OCI-LY3 (cell line): ENCODE data around the gene SERGEF.

Experiments used
- H2AFZ ChIP-seq: fragments of 200-600, 300-600 bp; shearing (Covaris generic); 2 replicates; pipeline ENCODE4 v1.6.0; 2014; ENCODE audit warnings: antibody characterized with exemption, low read depth, low read length
- H3K27ac ChIP-seq: fragments of 200-600, 300-600 bp; sonication (generic); 2 replicates; pipeline ENCODE4 v1.5.1; 2014; ENCODE audit warnings: mild to moderate bottlenecking, low read length, moderate library complexity, mixed read lengths
- H3K27me3 ChIP-seq: fragments of 200-600, 300-600 bp; sonication (generic); 2 replicates; pipeline ENCODE4 v1.6.1; 2014; ENCODE audit warnings: low read depth, low read length, mixed read lengths
- H3K36me3 ChIP-seq: fragments of 200-600, 300-600 bp; sonication (generic); replicated peaks from 2 replicates; pipeline ENCODE3; 2014; ENCODE audit warnings: low read depth, low read length, mixed read lengths
- H3K4me1 ChIP-seq: fragments of 300-600, 200-600 bp; sonication (generic); 2 replicates; pipeline ENCODE4 v1.6.1; 2014; ENCODE audit warnings: low read length, mixed read lengths
- H3K4me2 ChIP-seq: fragments of 200-600, 300-600 bp; sonication (generic); 2 replicates; pipeline ENCODE4 v1.6.1; 2014; ENCODE audit warnings: low read length, mixed read lengths
- H3K4me3 ChIP-seq: fragments of 300-600, 200-600 bp; sonication (generic); 2 replicates; pipeline ENCODE4 v1.5.1; 2014; ENCODE audit warnings: antibody characterized with exemption, mild to moderate bottlenecking, low read length, moderate library complexity
- H3K79me2 ChIP-seq: fragments of 300-600, 200-600 bp; shearing (Covaris generic); 2 replicates; pipeline ENCODE4 v1.6.1; 2014; ENCODE audit warnings: mild to moderate bottlenecking, low read length, mixed read lengths
- H3K9ac ChIP-seq: fragments of 300-600, 200-600 bp; shearing (Covaris generic); 2 replicates; pipeline ENCODE4 v1.6.0; 2014; ENCODE audit warnings: mild to moderate bottlenecking, low read length, moderate library complexity
- H3K9me3 ChIP-seq: fragments of 200-600, 300-600 bp; shearing (Covaris generic); 2 replicates; pipeline ENCODE4 v1.6.1; 2014; ENCODE audit warnings: low read length, mixed read lengths; ENCODE audit not compliant: insufficient read depth
- H4K20me1 ChIP-seq: fragments of 200-600, 300-600 bp; sonication (generic); 2 replicates; pipeline ENCODE4 v1.6.1; 2016; ENCODE audit warnings: low read length, mixed read lengths; ENCODE audit not compliant: insufficient read depth
- CTCF ChIP-seq: fragments of 200-600, 300-600 bp; sonication (generic); IDR thresholded peaks from 2 replicates; pipeline ENCODE4 v1.5.1; 2014; ENCODE audit warnings: antibody characterized with exemption, low read length, low read depth
- EZH2phosphoT487 ChIP-seq: fragments of 200-600 bp; shearing (Covaris generic); IDR thresholded peaks from 2 replicates; pipeline ENCODE4 v1.6.1; 2018; ENCODE audit warnings: antibody characterized with exemption, mixed run types, low read depth

Gene SERGEF

GRCh38 chr11:17883946-17884345 is 128.9 kb downstream of the SERGEF start:
- TF ChIP-seq CTCF = no peak
- TF ChIP-seq EZH2phosphoT487 = no peak
- Histone ChIP-seq H4K20me1 (no peaks in the 10 kb centered on the region), H3K27ac (no peak overlapping the region), H3K4me2 (no peak overlapping the region), H3K9ac (no peak overlapping the region), H3K4me1 (no peaks in the 10 kb centered on the region), H2AFZ (no peak overlapping the region), H3K36me3 (no peaks in the 10 kb centered on the region), H3K79me2 (no peaks in the 10 kb centered on the region), H3K27me3 (no peaks in the 10 kb centered on the region), H3K4me3 (no peak overlapping the region), H3K9me3 (no peaks in the 10 kb centered on the region)

- Histone ChIP-seq H4K20me1 (no peaks in the 10 kb centered on the region), H3K4me3 (no peak overlapping the region), H3K27ac (no peak overlapping the region), H3K9ac (no peak overlapping the region), H3K9me3 (no peaks in the 10 kb centered on the region), H3K36me3 (no peaks in the 10 kb centered on the region), H2AFZ (no peak overlapping the region), H3K27me3 (no peaks in the 10 kb centered on the region), H3K79me2 (no peaks in the 10 kb centered on the region), H3K4me1 (peaks cover 3% of the 10 kb centered on the region), H3K4me2 (no peak overlapping the region)
- TF ChIP-seq CTCF = no peak
- no peak for TF ChIP-seq EZH2phosphoT487
Measured at GRCh38 chr11:17883057-17883456, 129.8 kb downstream of the SERGEF start.

- no peak for TF ChIP-seq EZH2phosphoT487
- no peak for TF ChIP-seq CTCF
- H3K27ac ChIP-seq = no peak overlapping the region
- no peak overlapping the region for H3K4me2 ChIP-seq
Measured at GRCh38 chr11:17878743-17879142, 134.1 kb downstream of the SERGEF start.

GRCh38 chr11:17877886-17878285 is 135.0 kb downstream of the SERGEF start:
- Histone ChIP-seq H2AFZ (no peak overlapping the region), H3K4me2 (peak overlapping the region; percentile 14; the same call in 1 of the 2 replicates), H3K9me3 (no peaks in the 10 kb centered on the region), H3K4me3 (no peak overlapping the region), H3K4me1 (peaks cover 15% of the 10 kb centered on the region), H3K27me3 (no peaks in the 10 kb centered on the region), H3K9ac (no peak overlapping the region), H3K79me2 (no peaks in the 10 kb centered on the region), H3K36me3 (no peaks in the 10 kb centered on the region), H4K20me1 (no peaks in the 10 kb centered on the region), H3K27ac (no peak overlapping the region)
- TF ChIP-seq CTCF = no peak
- TF ChIP-seq EZH2phosphoT487 = no peak

More at GRCh38 chr11:17878743-17879142, 134.1 kb downstream of the SERGEF start:
- Histone ChIP-seq H3K4me1 (peaks cover 15% of the 10 kb centered on the region), H2AFZ (no peak overlapping the region), H4K20me1 (no peaks in the 10 kb centered on the region), H3K27me3 (no peaks in the 10 kb centered on the region), H3K36me3 (no peaks in the 10 kb centered on the region), H3K4me3 (no peak overlapping the region), H3K9me3 (no peaks in the 10 kb centered on the region), H3K79me2 (no peaks in the 10 kb centered on the region), H3K9ac (no peak overlapping the region)
